ENCODE measurements around the gene OGFOD1. TPM values are rescaled to one million over a fixed set of nuclear protein-coding genes. Genes with fewer than 3 reads are reported as not detected.
"Not testable (repeated sequence)": the region's sequence is repeated elsewhere in the genome, so short reads cannot be mapped to it uniquely, and the experiment has no call there.

Gene OGFOD1
- total RNA-seq, 1 donor from 2014 or later = 35.9 TPM

DNA sequence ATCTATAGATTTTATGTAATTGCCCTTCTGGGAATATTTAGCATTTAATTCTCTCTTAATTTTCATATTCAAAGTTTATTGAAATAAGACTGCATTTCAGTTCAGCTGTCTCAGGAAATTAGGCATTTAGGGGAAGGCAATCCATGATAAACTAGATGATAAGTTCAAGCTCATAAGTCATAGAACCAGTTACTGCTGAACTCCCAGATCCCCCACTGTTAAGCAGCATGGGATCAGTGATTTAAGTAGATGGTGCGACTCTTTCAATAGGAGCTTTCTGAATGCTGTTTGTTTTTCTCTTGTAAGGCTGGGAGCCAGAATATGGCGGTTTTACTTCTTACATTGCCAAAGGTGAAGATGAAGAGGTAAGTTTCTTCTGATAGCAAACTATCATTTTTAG lies 23.8 kb downstream of the OGFOD1 start:
- ATAC-seq (no peak), DNase-seq (ENCODE audit: low spot score) (no peak)
- intact Hi-C loops (cut with DNase I) = no loop called here

DNA sequence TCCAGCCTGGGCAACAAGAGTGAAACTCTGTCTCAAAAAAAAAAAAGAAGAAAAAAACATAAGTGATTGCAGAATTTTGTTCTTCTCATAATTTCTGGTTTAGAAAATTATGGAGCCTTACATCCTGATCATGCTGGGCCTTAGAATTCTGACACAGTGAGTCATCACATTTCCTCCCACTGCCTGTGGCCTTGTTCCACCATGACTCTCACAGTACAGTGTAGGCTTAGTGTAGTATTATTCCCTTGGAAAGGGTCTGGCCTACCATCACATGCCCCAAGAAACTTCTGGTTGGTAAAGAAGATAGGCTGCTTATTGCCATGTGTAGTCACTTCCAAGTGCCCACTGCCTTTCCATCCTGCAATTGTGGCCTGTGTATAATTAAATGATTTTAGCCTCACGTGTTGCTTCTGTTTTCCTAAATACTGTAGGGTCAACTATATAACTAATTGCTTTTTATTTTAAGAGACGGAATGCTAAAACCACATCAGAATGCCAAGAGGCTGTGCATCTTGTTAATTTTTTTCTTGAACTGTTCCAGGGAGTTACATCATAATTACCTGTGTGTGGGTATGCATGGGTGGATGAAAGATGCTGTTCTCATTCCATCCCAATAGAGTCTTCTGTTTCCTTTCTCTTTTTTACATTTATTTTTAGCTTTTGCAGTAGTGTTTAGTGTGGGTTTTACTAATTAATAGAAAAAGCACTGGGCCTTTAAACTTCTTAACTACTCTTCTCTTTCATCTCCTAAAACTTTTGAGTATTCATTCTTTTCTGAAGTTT lies 25.9 kb downstream of the OGFOD1 start:
- ATAC-seq (peak; percentile 67), DNase-seq (ENCODE audit: low spot score) (no peak)
- intact Hi-C loops (cut with DNase I) = no loop called here

- intact Hi-C loops (cut with DNase I) = no loop called here
- no peak for ATAC-seq
- no peak for DNase-seq (ENCODE audit: low spot score)
Measured at GRCh38 chr16:56478281-56479049, 27.1 kb downstream of the OGFOD1 start.

- ATAC-seq (no peak), DNase-seq (ENCODE audit: low spot score) (no peak)
- intact Hi-C loops (cut with DNase I) = no loop called here
Measured at GRCh38 chr16:56479469-56479868, 28.1 kb downstream of the OGFOD1 start.

GRCh38 chr16:56480776-56481467 lies 29.6 kb downstream of the OGFOD1 start:
- intact Hi-C loops (cut with DNase I) = no loop called here
- ATAC-seq (no peak), DNase-seq (ENCODE audit: low spot score) (no peak)

DNA sequence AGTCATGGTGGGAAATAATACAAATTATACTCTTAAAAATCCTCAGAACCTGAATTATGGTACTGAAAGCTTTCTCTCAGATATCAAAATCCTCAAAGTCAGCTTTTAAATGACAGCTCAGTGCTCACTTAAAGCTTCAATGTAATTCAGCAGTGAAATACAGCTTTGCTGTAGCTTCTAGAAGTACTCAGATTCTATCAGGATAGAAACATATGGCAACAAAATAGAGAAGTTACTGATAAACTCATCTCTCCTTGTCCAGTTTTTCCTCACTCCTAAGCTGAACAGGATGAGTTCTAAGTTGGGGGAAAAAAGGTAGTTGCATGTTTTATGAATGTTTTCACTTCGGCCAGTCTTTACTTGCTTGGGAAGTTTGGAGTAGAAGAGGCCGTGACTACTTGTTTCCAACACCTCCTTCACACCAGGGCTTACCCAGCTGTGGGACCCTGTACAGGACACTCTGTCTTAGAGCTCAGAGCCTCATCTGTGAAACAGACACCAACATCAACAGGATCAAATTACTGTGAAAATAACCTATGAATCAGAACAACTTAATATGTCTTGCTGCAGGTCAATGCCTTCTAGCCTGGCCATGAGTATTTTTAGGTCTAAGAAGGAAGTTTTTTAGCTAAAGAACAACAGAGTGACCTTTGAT lies 30.2 kb downstream of the OGFOD1 start:
- intact Hi-C loops (cut with DNase I) = no loop called here
- no peak for DNase-seq (ENCODE audit: low spot score)
- no peak for ATAC-seq

GRCh38 chr16:56482683-56483236 lies 31.4 kb downstream of the OGFOD1 start:
- DNase-seq (ENCODE audit: low spot score) = no peak
- no peak for ATAC-seq
- intact Hi-C loops (cut with DNase I) = no loop called here

DNA sequence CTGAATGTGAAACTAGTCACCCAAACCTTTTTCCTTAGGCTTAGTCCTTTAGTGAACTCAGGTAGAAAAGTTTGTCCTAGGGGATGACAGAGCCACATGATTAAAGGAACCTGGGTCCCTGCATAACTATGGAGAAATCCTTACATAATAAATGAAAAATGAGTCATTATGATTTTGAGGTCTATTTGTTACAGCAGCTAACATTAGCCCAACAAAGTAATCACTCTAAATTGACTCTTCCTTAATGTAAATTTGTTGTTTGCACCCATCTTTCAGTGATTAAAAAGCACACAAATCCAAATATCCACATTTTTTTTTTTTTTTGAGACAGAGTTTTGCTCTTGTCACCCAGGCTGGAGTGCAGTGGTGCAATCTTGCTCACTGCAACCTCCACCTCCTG lies 32.0 kb downstream of the OGFOD1 start:
- ATAC-seq = no peak

GRCh38 chr16:56488035-56488434 lies 36.7 kb downstream of the OGFOD1 start:
- ATAC-seq = peak; percentile 65
- DNase-seq (ENCODE audit: low spot score) = no peak
- intact Hi-C loops (cut with DNase I) = no loop called here

More for the DNA sequence above, 32.0 kb downstream of the OGFOD1 start:
- DNase-seq (ENCODE audit: low spot score) = no peak
- intact Hi-C loops (cut with DNase I) = no loop called here

GRCh38 chr16:56488868-56489267 lies 37.5 kb downstream of the OGFOD1 start:
- intact Hi-C loops (cut with DNase I); DNase-seq (ENCODE audit: low spot score); ATAC-seq: not testable (repeated sequence)

DNA sequence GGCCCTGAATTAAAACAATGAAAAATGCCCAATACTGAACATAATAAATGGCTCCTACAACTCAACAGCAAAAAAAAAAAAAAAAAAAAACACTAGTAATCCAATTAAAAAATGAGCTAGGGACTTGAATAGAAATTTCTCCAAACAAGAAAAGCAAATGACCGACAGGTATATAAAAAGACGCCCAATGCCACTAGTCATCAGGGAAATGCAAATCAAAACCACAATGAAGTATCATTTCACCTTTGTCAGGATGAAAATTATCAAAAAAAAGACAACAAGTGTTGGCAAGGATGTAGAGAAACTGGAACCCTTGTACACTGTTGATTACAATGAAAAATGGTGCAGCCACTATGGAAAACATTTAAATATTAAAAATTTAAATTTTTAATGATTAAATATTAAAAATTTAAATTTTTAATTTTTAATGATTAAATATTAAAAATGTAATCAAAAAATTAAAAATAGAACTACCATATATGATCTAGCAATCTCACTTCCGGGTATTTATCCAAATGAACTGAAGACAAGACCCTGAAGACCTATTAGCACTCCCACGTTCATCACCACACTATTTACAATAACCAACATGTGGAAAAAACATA lies 40.4 kb downstream of the OGFOD1 start:
- no peak for ATAC-seq
- DNase-seq (ENCODE audit: low spot score) = no peak
- intact Hi-C loops (cut with DNase I) = no loop called here

DNA sequence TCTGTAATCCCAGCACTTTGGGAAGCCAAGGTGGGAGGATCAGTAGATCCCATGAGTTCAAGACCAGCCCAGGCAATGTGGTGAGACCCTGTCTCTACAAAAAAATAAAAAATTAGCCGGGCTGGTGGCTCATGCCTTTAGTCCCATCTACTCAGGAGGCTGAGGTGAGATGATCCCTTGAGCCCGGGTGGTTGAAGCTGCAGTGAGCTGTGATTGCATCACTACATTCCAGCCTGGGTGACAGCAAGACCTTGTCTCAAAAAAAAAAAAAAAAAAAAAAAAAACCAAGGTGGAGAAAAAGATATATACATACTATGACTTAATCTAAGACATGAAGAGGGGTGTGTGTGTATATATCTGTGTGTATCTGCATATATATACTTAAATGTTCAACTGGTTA lies 41.8 kb downstream of the OGFOD1 start:
- DNase-seq (ENCODE audit: low spot score) (no peak), ATAC-seq (no peak)
- intact Hi-C loops (cut with DNase I) = no loop called here

DNA sequence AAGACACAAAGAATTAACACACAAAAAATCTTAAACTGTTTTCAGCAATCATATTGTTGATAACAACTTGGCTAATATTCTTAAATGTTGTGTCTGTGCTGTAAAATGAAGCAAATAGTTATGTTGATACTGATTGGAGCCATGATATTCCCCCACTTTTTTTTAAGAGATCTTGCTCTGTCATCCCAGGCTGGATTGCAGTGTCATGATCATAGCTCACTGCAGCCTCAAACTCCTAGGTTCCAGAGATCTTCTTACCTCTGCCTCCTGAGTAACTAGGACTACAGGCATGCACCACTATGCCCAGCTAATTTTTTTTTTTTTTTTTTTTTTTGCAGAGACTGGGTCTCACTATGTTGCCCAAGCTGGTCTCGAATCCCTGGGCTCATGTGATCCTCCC lies 42.5 kb downstream of the OGFOD1 start:
- ATAC-seq (no peak), DNase-seq (ENCODE audit: low spot score) (no peak)
- intact Hi-C loops (cut with DNase I) = no loop called here

DNA sequence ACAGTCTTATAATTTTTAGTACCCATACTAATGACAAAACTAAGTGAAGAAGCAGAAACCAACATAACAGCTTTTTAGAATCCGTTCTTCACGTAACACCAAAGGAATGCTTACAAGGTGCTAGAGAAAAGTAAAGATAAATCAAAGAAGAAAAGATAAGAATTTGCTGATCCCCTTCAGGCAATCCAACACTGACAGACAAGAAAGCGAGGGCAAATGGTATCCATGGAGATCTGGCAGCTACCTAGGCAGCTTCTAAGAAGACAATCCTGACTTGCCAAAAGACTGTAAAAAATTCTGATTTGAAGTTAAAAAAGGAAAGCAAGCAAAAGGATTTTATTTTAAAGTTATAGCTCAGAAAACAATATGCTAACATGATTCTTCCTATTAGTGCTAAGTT lies 53.8 kb downstream of the OGFOD1 start:
- no peak for DNase-seq (ENCODE audit: low spot score)
- no peak for ATAC-seq
- intact Hi-C loops (cut with DNase I) = no loop called here

DNA sequence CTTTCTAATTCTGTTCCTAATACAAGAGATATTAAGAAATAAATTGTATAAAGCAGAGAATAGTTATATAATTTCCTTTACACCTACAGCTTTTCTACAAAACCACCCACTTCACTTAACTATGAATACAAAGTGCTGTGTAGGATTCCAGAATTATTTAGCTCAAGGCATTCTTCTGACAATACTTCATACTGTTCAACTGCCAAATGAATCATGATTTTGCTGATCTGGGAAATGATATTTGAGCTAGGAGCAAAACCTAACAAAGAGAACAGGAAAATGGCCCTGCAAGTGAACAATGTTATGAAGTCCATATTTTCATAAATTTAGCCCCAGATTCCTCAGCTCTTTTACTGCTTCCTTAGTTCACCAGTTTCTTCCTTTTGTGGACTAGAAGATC lies 55.6 kb downstream of the OGFOD1 start:
- ATAC-seq = peak; percentile 68
- no peak for DNase-seq (ENCODE audit: low spot score)
- intact Hi-C loops (cut with DNase I) = no loop called here

- no peak for ATAC-seq
- intact Hi-C loops (cut with DNase I) = loop anchor here (10.0 kb wide), 1 partner anchor 94 kb away; the partner anchor contains the start of gene MT2A
- no peak for DNase-seq (ENCODE audit: low spot score)
Measured at GRCh38 chr16:56510544-56510943, 59.2 kb downstream of the OGFOD1 start.

DNA sequence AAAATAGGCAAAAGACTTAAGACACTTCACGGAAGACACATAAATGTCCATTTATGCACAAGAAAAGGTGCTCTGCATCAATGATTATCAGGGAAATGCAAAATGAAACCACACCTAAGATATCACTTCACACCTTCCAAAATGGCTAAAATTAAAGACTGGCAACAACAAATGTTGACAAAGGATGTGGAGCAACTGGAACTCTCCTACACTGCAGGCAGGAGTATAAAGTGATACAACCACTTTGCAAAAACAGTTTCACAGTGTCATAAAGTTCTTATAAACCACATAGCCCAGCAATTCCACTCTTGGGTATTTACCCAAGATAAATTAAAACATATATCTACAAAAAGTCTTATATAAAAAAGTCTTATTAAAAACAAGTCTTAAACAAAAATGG lies 60.7 kb downstream of the OGFOD1 start:
- ATAC-seq (no peak), DNase-seq (ENCODE audit: low spot score) (no peak)
- intact Hi-C loops (cut with DNase I) = loop anchor here (10.0 kb wide), 1 partner anchor 93 kb away; the partner anchor contains the start of gene MT2A

GRCh38 chr16:56513091-56513490 lies 61.7 kb downstream of the OGFOD1 start:
- ATAC-seq (no peak), DNase-seq (ENCODE audit: low spot score) (no peak)
- intact Hi-C loops (cut with DNase I) = loop anchor here (10.0 kb wide), 1 partner anchor 92 kb away; the partner anchor contains the start of gene MT2A
